Progenitor cell of endocrine pancreas (in vitro differentiated cells): ENCODE results near the gene PCP4L1. TPM values are rescaled to one million over a fixed set of nuclear protein-coding genes. Genes with fewer than 3 reads are reported as not detected.

Experiments used
- DNase-seq: peaks from one replicate; pipeline ENCODE4 v3.0.0; 2021; ENCODE audit warnings: low spot score; ENCODE audit not compliant: unreplicated experiment
- H3K27ac Mint-ChIP-seq: 2 replicates; pipeline ENCODE4 v1.8.0; 2021; ENCODE audit warnings: mild to moderate bottlenecking, moderate library complexity, mixed read lengths
- H3K27me3 Mint-ChIP-seq: 2 replicates; pipeline ENCODE4 v1.8.0; 2021; ENCODE audit warnings: mixed read lengths
- H3K36me3 Mint-ChIP-seq: 2 replicates; pipeline ENCODE4 v1.8.0; 2022; ENCODE audit warnings: mixed read lengths; ENCODE audit not compliant: insufficient read depth
- H3K4me1 Mint-ChIP-seq: 2 replicates; pipeline ENCODE4 v1.8.0; 2021; ENCODE audit warnings: low read depth, mixed read lengths
- H3K4me3 Mint-ChIP-seq: 2 replicates; pipeline ENCODE4 v1.8.0; 2021; ENCODE audit warnings: low read depth, mild to moderate bottlenecking, moderate library complexity, mixed read lengths
- H3K9me3 Mint-ChIP-seq: 2 replicates; pipeline ENCODE4 v1.8.0; 2021; ENCODE audit warnings: low read depth, mixed read lengths
- total RNA-seq: library from RNA; stranded (reverse); gene quantifications from 2 replicates; pipeline ENCODE4 v1.2.1, GENCODE V29; 2021
- TF ChIP-seq, protein P1 (sequence below): fragments of 200-600 bp; sonication (generic); IDR thresholded peaks from one replicate; pipeline ENCODE4 v1.5.0; 2021; ENCODE audit warnings: antibody characterized with exemption, mild to moderate bottlenecking; ENCODE audit not compliant: unreplicated experiment

PCP4L1 gene
- total RNA-seq, 1 donor from 2014 or later, result 0.86 TPM

DNA sequence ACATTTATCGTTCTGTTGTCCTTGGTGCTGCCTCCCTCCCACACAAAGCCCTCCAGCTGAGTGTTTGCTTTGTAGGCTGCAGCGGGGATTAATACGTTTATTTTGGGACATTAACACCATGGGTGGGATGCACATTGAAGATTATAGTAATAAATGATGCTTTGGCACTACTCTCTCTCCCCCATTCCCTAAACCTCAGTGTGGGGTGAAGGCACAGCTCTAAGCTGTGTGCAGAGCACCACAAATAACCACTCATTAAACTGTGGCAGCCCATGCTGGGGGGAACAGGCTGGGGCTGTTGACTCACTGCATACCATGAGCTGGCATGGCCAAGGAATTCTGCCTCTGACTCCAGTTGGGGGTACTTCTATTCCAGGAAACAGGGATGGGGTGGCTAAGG lies 7.7 kb downstream of the PCP4L1 start:
- DNase-seq, result no peak
- Mint-ChIP-seq H3K27ac (no peak overlapping the region), H3K36me3 (no peaks in the 10 kb centered on the region), H3K9me3 (no peaks in the 10 kb centered on the region), H3K27me3 (peaks cover 12% of the 10 kb centered on the region), H3K4me3 (no peak overlapping the region), H3K4me1 (peaks cover 7% of the 10 kb centered on the region)
- TF ChIP-seq, protein P1, sequence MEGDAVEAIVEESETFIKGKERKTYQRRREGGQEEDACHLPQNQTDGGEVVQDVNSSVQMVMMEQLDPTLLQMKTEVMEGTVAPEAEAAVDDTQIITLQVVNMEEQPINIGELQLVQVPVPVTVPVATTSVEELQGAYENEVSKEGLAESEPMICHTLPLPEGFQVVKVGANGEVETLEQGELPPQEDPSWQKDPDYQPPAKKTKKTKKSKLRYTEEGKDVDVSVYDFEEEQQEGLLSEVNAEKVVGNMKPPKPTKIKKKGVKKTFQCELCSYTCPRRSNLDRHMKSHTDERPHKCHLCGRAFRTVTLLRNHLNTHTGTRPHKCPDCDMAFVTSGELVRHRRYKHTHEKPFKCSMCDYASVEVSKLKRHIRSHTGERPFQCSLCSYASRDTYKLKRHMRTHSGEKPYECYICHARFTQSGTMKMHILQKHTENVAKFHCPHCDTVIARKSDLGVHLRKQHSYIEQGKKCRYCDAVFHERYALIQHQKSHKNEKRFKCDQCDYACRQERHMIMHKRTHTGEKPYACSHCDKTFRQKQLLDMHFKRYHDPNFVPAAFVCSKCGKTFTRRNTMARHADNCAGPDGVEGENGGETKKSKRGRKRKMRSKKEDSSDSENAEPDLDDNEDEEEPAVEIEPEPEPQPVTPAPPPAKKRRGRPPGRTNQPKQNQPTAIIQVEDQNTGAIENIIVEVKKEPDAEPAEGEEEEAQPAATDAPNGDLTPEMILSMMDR, result no peak

DNA sequence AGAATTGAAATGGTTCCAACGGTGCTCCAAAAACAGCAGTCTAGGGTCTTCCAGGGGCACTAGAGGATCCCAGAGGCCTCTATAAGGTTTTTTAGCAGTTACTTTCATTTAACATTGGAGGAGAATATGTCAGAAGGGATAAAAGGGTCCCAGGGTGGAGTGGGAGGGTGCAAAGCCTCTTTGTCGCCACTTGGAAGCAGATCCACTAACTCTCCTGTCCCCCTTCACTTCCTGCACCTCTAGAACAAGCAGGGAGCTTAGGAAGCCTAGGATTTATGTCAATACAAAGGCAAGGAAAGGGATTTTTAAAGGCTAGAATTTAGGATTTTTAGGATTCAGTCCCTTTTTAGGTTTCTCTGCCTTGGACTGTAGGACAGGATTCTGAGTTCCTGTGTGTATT lies 8.3 kb downstream of the PCP4L1 start:
- H3K36me3 Mint-ChIP-seq, result no peaks in the 10 kb centered on the region
- H3K9me3 Mint-ChIP-seq, result no peaks in the 10 kb centered on the region
- H3K27me3 Mint-ChIP-seq, result peaks cover 6% of the 10 kb centered on the region
- H3K27ac Mint-ChIP-seq, result peak overlapping the region; percentile 13
- DNase-seq, result no peak
- H3K4me3 Mint-ChIP-seq, result no peak overlapping the region
- TF ChIP-seq, protein P1, result no peak
- peaks cover 7% of the 10 kb centered on the region for H3K4me1 Mint-ChIP-seq

DNA sequence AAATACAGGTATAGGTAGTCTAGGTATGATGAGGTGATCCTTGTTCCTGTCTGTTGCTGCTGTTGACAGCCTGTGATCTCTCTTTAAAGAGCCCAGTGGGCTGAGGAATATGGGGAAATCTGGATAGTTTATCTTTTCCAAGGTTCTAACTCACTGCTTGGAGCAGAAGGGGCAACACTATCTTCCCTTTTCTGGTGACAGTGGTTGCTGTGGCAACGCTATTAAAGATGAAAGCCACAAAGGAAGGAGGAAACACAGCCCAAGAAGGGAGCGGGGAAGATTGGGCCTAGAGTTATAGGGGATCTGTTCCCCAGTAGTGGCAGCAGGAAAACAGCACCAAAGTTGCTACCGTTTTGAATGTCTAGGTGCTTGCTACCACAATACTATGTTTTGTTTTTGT lies 8.8 kb downstream of the PCP4L1 start:
- Mint-ChIP-seq H3K4me3 (no peak overlapping the region), H3K27ac (no peak overlapping the region), H3K9me3 (no peaks in the 10 kb centered on the region), H3K4me1 (peaks cover 7% of the 10 kb centered on the region), H3K27me3 (peaks cover 3% of the 10 kb centered on the region), H3K36me3 (no peaks in the 10 kb centered on the region)
- TF ChIP-seq, protein P1, result no peak
- no peak for DNase-seq

DNA sequence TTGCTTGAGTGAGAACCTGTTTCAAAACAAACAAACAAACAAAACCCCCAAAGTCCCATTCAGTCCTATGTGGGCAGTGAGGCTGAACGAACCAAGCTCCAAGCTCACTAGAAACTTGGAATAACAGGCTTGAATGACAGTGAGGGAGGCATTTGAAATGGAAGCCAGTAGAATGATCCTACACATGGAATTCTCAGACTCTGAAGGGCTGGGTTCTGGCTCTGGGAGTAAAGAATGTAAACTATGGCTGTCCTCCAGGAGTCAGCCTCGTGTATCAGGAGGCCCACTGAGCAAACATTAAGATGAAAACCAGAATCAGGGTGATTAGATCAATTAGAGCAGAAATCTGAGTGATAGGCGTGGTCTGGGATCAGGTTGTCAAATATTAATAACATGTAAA lies 14.9 kb downstream of the PCP4L1 start:
- TF ChIP-seq, protein P1, result no peak
- DNase-seq, result no peak
- no peaks in the 10 kb centered on the region for H3K9me3 Mint-ChIP-seq
- peaks cover 13% of the 10 kb centered on the region for H3K27me3 Mint-ChIP-seq
- no peak overlapping the region for H3K4me3 Mint-ChIP-seq
- H3K36me3 Mint-ChIP-seq, result no peaks in the 10 kb centered on the region
- no peaks in the 10 kb centered on the region for H3K4me1 Mint-ChIP-seq
- H3K27ac Mint-ChIP-seq, result no peak overlapping the region

DNA sequence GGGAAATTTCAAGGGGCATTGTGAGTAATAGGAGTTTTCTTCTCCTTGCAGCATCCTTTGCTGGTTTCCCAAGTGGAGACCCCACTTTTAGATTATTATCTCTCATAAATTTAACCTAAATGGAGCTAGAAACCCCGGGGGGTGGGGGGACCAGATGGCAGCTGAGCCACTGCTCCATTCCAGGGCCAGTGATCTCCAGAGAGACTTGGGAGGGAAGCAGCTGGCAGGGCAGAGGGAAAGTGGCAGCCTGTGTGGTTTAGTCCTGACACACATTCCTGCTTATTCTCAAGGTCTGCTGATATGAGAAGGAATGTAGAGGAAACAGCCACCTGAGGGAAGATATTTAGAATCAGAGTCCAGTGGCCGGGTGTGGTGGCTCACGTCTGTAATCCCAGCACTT lies 16.3 kb downstream of the PCP4L1 start:
- Mint-ChIP-seq H3K4me1 (no peaks in the 10 kb centered on the region), H3K27me3 (peaks cover 16% of the 10 kb centered on the region), H3K9me3 (no peaks in the 10 kb centered on the region), H3K36me3 (no peaks in the 10 kb centered on the region), H3K4me3 (no peak overlapping the region), H3K27ac (no peak overlapping the region)
- TF ChIP-seq, protein P1, result no peak
- DNase-seq, result no peak
